HG03025 (cell line): ENCODE results near the gene MVD.
"Not testable (repeated sequence)": the region's sequence is repeated elsewhere in the genome, so short reads cannot be mapped to it uniquely, and the experiment has no call there.

Experiments
- ATAC-seq: cut with Tn5 transposase; IDR thresholded peaks from one replicate; pipeline ENCODE4 v1.9.1; 2021; ENCODE audit warnings: mild to moderate bottlenecking, moderate library complexity; ENCODE audit not compliant: unreplicated experiment, low FRiP score

Gene MVD

DNA sequence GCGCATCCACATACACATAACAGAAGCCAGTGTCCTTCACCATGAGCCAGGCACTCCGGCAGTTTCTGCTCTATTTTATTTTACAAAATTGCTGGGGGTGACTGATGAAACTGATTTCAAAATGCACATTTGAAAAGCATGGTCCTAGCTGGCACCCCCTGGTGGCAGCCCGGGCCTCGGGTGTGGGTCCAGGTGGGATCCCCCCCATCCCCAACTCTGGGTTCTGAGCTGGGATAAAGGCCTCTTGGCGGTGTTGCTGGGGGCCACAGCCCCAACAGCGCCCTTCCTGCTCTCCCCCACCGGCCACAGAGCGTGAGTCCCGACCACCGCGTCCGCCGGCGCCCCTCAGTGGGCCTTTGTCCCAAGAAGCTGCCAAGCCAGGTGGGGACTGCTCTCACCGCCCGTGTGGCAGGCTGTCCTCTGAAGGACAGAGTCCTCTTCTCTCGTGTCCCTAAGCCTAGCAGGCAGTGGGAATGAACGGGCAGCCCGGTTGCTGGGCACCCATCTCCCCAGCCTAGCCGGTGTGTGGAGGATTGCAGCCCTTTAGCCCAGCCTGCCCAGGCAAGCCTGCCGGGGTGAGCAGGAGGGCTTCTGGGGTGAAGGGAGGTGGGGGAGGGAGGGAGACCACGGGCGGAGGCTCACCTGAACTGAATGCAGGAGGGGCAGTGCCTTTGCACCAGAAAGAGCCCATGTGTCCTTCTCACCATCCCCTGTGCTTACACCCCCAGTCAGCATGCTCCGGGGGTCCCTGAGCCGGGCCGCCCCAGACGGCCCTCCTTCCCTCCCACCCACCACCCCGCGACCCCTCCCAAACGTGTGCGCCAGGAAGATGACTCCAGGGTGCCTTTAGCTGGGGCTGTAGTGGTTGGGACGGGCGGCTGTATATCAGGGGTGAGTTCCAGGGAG, 22.5 kb upstream of the MVD start:
- ATAC-seq, result no peak

DNA sequence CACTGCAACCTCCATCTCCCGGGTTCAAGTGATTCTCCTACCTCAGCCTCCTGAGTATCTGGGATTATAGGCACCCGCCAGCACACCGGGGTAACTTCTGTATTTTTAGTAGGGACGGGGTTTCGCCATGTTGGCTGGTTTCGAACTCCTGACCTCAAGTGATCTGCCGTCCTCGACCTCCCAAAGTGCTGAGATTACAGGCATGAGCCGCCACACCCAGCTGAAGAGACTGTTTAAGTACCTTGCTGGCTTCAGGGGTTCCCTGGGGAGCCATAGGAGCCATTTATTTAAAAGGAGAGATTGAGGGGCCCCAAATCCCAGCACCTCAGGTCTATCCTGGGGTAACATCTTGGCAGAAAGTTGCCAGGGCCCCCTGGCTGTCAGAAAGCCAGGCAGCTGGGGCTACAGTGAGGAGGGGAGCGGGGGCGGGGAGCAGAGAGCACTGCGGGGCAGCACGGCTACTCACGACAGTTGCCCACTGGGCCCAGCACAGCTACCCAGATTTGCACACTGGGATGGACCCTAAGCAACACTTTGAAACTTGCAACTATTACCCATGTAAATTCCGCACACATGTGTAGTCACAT, 21.8 kb upstream of the MVD start:
- ATAC-seq, result no peak

DNA sequence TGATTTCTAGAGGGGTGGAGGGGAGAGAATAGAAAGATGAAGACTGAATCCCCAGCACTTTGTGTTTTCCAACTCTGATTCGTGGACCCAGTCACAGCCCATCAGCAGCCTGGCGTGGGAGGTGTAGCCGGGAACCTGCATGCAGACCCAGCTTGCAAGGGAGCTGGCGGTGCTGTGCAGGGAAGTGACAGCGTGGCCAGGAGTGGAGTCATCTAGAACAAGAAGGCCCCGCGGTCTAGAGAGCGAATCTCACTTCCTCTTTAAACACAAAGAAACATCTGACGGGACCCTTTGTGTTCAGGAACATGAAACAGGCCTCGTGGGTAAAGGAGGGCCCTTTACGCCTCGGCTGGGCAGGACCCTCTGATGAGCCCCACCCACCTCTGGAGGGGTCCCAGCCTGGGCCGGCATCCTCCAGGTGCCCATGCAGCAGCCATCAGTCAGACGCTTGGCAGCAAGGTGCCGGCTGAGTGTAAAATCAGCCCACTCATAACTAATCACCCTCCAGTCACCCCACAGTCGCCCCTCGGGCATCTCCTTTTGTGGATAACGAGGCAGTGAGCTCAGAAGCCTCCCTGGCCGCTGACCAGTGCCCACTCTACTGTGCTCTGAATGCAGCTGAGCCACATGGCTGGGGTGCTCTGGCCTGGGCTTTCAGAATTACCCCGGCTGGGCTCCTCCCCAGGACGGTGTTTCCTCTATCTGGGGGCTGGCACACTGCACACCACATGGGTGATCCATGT, 19.0 kb upstream of the MVD start:
- ATAC-seq, result peak; percentile 64

DNA sequence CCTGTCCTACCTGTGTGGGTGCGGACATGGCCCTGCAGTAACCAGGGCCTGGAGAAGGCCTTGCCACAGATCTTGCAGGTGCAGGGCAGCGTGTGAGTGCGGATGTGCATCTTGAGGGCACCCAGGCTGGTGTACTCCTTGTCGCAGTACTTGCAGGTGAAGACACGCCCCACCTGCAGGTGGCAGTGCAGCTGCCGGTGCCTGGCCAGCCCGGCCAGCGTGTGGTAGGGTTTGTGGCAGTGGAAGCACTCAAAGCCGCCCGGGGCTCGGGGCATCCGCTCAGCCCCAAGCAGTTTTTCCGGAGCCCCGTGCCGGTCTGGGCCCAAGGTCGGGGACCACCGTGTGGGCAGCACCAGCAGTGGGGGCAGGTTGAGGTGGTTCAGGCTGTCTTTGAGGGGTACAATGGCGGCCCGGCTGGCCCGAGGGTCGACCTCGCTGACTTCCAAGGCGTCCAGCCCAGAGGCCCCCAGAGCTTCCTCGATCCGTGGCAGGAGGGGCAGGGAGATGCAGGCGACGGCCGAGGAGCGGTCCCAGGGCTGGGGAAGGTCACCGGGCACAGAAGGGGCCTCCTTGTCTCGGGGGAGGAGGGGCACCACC, 18.3 kb upstream of the MVD start:
- no peak for ATAC-seq

DNA sequence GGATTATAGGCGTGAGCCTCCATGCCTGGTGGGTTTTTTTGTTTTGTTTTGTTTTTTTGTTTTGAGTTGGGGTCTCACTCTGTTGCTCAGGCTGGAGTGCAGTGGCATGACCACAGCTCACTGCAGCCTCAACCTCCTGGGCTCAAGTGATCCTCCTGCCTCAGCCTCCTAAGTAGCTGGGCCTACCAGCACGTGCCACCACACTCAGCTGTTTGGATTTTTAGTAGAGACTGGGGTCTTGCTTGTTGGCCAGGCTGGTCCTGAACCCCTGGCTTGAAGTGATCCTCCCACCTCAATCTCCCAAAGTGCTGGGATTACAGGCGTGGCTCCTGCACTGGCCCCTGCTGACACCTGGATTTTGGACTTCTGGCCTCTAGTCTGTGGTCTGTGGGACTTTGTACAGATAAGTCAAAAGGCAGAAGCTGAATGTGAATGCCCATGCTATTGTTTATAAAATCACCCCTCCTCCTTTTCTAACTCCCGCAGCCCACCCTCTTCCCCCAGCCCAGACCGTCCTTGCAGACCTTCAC, 17.7 kb upstream of the MVD start:
- ATAC-seq, result no peak

DNA sequence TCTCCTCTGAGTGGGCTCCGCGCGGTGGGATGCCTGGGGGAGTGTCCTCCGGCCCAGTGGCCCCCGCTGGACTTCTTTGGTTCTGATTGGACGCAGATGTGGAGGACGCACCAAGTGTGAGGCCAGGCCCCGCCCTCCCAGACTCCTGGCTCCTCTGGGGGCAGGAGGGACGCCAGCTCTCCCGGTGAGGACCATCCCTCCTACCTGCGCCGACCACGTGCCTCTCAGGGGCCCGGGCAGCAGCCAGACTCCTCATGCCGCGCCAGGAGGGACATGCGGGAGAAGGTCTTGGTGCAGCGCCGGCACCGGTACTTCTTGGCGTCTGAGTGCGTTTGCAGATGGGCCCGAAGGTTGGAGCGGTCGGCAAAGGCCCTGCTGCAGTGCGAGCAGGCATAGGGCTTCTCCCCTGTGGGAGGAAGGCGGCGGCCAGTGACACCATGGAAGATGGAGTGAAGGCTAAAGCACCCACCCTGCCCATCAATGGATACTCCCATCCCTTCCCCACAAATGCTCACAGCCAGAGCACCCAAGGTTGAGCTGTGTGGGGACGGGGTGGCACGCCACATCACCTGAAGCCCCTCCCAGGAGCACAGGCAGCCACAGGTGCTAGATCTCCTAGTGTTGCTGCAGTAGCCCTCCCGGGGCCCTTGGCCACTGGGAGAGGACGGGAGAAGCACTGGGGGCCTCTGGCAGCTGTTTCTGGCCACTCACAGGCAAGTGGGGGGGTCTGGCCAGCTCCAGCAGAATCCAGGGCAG, 15.5 kb upstream of the MVD start:
- ATAC-seq, result no peak

DNA sequence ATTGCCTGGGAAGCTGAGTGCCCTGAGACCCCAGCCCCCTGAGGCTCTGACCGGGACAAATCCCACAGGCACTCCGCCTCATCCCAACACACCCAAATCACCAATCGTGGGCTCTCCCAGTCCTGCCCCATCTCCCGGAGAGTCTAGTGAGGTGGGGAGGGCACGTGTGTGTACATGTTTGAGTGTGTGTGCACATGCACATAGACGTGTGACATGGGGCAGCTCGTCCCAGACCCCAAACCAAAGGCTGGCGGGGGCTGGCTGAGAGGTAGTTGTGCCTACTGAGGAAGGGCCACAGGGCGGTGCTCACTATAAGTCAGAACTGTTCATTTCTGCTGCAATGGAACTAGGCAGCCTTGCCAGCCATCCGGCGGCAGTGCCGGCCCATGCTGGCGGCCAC, 14.8 kb upstream of the MVD start:
- no peak for ATAC-seq

DNA sequence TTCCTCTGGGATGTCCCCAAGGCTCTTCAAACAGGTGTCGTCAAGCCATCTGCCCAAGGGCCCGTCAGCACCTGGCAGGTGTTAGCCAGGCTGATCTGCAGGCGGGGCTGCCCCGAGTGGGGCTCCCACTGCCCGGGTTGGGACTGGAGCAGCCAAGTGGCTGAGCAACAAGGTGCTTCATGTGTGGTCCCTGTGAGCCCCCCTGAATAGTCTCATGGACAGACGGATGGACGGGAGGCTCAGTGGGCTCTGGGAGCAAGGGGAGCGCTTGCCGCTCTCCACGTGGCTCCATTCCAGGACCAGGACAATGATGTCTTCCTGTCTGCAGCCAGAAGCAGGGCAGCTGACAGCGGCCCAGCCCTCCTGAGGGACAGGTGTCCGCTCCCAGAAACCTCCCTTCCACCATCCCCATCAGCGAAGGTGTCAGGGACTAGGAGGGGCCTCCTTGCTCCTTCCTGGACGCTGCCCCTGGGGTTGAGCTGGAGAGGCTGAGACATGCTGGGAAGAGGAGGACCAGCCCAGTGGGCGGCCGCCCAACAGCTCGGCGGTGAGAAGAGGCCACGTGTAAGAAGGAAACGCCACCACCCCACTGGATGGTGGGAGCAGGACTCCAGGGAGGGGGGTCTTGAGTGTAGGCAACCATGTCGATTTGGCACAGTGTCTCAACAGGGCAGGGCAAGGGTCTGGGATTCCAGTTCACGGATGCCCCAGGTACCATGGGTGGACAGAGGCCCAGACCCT, 13.8 kb upstream of the MVD start:
- ATAC-seq, result no peak

DNA sequence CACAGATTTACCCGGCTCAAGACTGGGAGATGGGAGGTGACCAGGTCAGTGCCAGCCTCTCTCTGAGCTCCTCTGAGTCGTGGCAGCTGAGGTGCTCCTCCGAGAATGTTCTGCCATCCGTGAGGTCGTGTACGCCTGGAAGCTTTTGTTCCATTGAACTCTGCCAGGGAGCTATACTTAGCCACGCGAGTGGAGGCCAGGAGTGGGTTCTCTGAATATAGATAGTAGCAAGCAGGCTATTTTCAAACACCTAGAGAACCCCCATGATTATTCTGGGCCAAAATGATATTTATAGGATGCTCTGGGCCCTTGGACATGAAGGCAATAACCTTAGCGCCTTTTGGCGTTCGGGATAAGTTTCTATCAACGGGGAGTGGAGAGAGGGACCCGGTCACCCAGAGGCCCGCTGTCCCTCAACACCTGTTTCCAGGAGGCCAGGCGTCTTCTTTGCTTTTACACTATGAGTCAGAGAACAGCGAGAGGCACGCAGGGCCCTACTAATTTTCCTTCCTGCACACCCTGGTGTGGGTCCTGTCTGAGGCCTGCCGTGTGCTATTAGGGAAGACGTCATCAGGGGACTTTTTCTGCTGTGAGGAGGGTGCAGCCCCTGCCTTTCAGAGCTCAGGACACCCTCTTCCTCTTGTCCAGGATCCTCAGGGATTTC, 11.0 kb upstream of the MVD start:
- ATAC-seq, result no peak

DNA sequence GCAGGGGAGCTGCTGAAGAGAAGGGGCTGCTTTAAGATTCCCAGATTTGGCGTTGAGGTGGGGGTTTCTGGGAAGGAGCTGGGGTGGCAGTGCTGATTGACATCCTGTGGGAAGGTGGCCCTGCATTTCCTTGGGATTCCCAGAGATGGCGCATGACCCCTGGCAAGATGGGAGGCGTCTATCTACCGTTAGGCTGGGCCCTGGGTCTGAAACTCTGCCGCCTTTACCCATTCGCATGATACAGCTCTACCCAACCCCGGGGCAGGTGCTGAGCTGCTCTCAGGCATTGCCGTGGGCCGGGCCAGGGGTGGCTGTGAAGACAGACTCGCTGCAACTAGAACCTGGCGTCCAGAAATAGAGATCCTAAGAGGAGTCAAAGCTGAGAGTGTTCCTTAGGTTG, 9.9 kb upstream of the MVD start:
- ATAC-seq, result no peak

DNA sequence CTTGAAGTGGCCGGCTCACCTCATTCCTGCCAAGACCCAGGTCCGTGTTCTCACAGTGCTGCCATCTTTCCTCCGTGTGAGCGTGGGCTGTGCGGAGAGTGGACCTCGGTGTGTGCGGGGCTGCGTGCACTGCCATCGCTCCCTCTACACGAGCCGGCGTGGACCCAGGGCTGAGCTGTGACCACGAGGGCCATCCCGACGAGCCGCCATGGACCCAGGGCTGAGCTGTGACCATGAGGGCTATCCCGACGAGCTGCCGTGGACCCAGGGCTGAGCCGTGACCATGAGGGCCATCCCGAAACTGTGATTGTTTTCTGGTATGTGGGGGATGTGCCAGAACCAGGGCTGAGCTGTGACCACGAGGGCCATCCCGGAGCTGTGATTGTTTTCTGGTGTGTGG, 8.9 kb upstream of the MVD start:
- ATAC-seq, result no peak

DNA sequence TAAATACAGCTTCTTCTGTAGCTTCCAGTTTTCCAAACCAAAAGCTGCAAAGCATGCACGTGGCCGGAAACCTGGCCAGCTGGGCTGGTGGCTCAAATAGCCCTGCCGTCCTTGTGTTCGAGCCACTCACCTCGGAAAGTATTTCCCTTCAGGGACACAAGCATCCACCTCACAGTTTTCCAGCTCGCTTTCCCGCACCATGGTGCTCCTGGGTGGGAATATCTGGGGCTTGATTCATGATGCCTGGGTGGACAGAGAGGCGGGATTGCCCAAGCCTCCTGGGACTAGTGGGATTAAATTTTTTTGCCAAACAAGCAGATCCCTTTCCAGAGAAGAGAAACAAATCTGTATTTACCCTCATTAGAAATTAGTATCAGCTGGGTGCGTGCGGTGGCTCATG, 7.1 kb upstream of the MVD start:
- no peak for ATAC-seq

DNA sequence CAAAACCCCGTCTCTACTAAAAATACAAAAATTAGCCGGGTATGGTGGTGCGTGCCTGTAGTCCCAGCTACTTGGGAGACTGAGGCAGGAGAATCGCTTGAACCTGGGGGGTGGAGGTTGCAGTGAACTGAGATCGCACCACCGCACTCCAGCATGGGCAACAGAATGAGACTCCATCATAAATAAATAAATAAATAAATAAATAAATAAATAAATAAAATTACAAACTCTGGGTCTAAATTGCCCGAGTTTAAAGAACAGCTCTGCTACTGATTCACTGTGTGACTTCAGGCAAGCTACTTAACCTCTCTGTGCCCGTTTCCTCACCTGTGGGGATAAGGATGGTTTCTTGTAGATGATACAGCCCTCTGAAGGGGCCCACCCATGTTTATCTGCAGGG, 6.6 kb upstream of the MVD start:
- not testable (repeated sequence) for ATAC-seq

DNA sequence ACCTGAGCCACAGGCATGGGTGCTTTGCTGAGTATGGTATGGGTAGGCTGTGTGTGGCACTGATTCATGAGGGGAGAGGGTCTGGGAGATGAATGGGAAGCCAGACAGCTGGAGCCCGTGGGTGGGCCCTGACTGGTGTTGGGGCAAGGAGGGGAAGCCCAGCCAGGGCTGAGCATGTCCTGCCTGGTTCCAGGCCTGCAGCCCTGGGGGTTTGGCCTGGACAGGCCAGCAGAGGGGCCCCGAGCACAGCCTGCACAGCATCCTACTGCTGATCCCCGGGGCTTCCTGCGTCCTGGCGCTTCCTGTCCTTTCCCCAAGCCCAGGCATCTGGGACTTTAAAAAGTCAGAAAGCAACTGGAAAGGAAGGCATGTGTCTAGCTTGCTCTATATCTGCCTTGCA, 4.6 kb upstream of the MVD start:
- no peak for ATAC-seq

DNA sequence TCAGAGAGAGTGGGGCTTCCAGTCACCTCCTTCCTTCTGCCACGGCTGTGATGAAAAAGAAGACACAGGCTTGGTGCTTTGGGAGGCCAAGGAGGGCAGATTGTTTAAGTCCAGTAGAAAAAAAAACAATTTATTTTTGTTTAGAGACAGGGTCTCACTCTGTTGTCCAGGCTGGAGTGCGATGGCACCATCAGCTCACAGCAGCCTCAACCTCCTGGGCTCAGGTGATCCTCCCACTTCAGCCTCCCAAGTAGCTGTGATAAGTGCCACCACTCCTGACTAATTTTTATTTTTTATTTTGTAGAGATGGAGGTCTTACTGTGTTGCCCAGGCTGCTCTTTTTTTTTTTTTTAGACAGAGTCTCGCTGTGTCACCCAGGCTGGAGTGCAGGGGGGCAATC, 2.7 kb upstream of the MVD start:
- no peak for ATAC-seq

DNA sequence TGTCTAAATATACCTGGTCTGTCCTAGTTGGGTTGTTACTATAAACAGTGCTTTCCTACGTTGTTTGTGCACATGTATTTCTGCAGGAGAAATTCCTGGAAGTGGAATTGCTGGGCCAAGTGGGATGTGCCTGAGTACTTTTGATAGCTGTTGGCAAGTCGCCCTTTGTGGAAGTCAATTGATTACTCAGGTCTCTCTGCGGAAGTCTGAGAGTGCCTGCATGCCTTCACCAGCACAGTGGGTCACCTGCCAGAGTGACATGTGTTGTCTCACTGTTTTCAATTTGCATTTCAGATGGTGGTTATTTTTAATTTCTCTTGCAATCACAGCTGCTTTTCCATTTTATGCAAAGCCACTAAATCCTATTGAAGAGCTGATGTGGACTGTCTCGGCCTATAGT, 2.3 kb upstream of the MVD start:
- no peak for ATAC-seq

DNA sequence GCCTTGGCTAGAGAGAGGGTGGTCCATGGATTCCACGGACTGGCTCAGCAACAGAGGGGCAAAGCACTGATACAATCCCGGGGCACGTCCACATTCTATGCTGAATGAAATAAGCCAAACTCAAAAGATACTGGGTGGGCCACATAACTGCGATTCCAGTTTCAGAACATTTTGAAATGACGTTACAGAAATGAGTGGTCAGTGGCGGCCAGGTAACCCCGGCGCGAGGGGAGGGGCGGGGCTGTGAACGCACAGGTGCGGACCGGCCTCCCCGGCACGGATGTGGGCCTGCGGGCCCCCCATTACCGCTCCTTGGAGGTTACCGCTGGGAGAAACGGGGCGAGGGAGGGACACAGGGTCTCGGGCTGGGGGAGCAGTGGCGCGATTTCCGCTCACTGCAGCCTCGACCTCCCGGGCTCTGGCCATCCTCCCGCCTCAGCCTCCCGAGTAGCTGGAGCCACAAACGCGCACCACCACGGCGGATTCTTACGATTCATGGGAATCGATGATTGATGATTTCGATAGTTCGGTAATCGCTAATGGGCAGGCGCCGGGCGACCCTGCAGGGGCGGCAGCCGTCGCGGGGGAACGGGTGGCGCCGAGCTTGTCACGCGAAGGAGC, 559 bp downstream of the MVD start:
- peak; percentile 6 for ATAC-seq

DNA sequence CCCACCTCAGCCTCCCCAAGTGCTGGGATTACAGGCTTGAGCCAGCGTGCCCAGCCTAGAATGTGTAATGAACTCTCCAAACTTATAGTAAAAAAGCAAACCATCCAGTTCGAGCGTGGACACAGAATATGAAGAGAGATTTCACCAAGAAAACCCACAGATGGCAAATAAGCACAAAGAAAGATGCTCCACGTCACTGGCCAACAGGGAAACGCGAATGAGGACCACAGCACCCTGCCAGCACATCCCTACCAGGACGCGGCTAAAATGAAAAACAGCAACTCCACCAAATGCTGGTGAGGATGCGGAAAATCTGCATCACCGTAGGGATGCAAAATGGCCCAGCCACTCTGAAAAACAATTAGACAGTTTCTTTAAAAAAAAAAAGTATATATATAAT, 1.4 kb downstream of the MVD start:
- ATAC-seq, result no peak

DNA sequence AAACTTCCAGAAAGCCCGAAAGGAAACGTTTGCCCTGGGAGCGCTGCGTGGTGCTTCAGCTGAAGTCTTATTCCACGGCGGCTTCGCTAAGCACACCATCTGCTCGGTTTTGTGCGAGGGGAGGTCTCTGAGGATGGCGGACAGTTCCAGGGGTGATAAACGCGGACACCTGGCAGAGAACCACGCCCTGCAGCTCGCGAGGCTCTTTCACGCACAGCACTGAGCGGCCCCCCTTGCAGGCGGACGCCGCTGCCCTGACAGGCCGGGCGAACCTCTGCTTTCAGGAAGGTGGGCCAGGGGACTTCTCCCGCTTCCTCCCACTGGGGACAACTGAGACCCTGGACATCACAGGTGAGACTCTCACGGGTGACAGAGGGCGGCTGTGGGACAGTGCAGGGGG, 3.7 kb downstream of the MVD start:
- no peak for ATAC-seq
